Stimulated activated CD4-positive, alpha-beta T cell treated with anti-CD3 and anti-CD28 coated beads, Interleukin-15, amount 100 ng/mL, for 48 hours (primary cell): Measurements from ENCODE around the gene NCKAP5.

Experiments used
- DNase-seq, 2 donors: peaks; one replicate each; pipeline ENCODE4 v3.0.0-alpha.2; 2020; ENCODE audit warnings: low read depth in 2 of 2

Gene NCKAP5

GRCh38 chr2:133334923-133335322 lies 233.3 kb downstream of the NCKAP5 start:
- no peak for DNase-seq

GRCh38 chr2:133333181-133333580 lies 235.1 kb downstream of the NCKAP5 start:
- DNase-seq = no peak

- DNase-seq = no peak
These were observed 236.8 kb downstream of the NCKAP5 start for GRCh38 chr2:133331436-133331835.

- DNase-seq = no peak
These were observed 241.4 kb downstream of the NCKAP5 start for GRCh38 chr2:133326652-133327397.

- DNase-seq = no peak
These were observed 244.1 kb downstream of the NCKAP5 start for GRCh38 chr2:133324150-133324561.

- no peak for DNase-seq
These were observed 245.4 kb downstream of the NCKAP5 start for GRCh38 chr2:133322909-133323308.

- no peak for DNase-seq
These were observed 251.1 kb downstream of the NCKAP5 start for GRCh38 chr2:133317178-133317577.

- no peak for DNase-seq
These were observed 251.7 kb downstream of the NCKAP5 start for GRCh38 chr2:133316557-133316956.

GRCh38 chr2:133315280-133315679 lies 253.0 kb downstream of the NCKAP5 start:
- no peak for DNase-seq

- DNase-seq = no peak
These were observed 253.5 kb downstream of the NCKAP5 start for GRCh38 chr2:133314795-133315194.

GRCh38 chr2:133312038-133312729 lies 256.1 kb downstream of the NCKAP5 start:
- no peak for DNase-seq

GRCh38 chr2:133306236-133306635 lies 262.0 kb downstream of the NCKAP5 start:
- DNase-seq = no peak

- DNase-seq = no peak
These were observed 263.9 kb downstream of the NCKAP5 start for GRCh38 chr2:133304344-133304743.

GRCh38 chr2:133303150-133303549 lies 265.1 kb downstream of the NCKAP5 start:
- no peak for DNase-seq

GRCh38 chr2:133296401-133296800 lies 271.9 kb downstream of the NCKAP5 start:
- no peak for DNase-seq

GRCh38 chr2:133293544-133294353 lies 274.5 kb downstream of the NCKAP5 start:
- DNase-seq = no peak

GRCh38 chr2:133292259-133292658 lies 276.0 kb downstream of the NCKAP5 start:
- DNase-seq = no peak

- DNase-seq = no peak
These were observed 280.6 kb downstream of the NCKAP5 start for GRCh38 chr2:133287709-133288108.

- DNase-seq = no peak
These were observed 281.8 kb downstream of the NCKAP5 start for GRCh38 chr2:133286326-133286922.

- no peak for DNase-seq
These were observed 295.2 kb downstream of the NCKAP5 start for GRCh38 chr2:133273031-133273430.

- DNase-seq = no peak
These were observed 297.2 kb downstream of the NCKAP5 start for GRCh38 chr2:133271105-133271504.

GRCh38 chr2:133270550-133270949 lies 297.7 kb downstream of the NCKAP5 start:
- no peak for DNase-seq
